Epidermal melanocyte (primary cell): ENCODE data around the gene EXOC7.
A peak's percentile ranks its signal among the peaks of the same experiment; 100 is the strongest.
"Not testable (repeated sequence)": the region's sequence is repeated elsewhere in the genome, so short reads cannot be mapped to it uniquely, and the experiment has no call there.

ENCODE experiments used
- DNase-seq: peaks from one replicate; pipeline ENCODE4 v3.0.0; 2011; ENCODE audit warnings: low spot score; ENCODE audit not compliant: insufficient read length

EXOC7 gene

DNA sequence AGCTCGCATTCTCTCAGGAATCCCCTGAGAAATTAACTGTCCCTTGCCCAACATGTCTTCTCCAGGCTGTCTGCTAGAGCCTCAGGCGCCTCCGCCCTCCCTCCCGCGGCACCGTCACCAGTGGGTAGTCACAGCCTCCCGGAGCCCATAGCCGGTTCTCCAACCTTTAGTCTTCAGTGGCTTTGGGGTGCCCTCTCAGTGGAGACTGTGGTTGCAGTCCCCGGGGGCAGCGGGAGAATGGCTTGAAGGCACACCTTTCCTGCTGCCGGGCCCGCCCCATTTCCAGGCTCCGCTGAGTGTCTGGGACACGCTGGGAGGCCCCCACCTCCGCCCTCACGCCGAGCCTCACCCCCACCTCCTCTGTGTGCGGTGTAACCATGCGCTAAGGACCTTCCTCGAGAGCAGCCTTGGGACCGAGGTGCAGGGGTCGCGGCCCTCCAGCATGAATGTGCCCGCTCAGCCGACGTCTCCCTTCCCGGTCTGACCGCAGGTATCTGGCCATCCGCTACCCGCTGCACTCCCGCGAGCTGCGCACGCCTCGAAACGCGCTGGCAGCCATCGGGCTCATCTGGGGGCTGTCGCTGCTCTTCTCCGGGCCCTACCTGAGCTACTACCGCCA is 27.3 kb downstream of the EXOC7 start:
- no peak for DNase-seq

DNA sequence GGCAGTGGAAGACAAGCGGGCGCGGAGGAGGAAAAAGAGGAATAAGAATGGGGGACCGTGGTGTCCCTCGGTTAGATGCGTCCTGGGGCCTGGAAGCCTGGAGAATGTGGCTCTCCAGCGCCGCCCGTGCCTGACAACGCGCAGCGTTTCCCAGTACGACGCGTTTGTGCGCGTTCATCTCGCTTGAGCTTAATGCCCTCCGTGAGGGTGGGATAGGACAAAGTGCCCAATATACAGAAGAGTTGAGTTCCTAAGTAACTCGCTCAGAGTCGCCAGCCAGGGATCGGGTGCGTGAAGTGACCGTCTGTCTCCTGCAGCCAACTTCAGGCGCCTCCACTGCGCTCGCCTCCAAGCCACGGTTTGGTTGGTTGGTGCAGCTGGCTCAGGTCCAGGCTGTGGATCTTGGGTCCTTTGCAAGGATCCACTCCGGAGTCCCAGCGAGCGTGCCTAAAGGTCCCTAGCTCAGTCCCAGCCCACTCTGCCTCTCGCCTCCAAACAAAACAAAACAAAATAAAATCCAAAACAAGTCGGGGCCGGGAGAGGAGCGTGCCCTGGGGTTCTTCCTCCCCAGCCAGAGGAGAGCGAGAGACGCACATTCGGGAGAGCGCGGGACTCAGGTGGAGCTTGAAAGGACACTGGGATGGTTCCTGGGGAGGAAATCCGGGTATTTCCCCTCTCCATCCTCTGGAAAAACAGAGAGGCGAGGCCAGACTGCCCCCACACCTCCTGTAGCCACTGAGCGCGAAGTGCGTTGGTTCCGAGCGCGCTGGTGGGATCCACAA is 28.0 kb downstream of the EXOC7 start:
- DNase-seq: no peak

DNA sequence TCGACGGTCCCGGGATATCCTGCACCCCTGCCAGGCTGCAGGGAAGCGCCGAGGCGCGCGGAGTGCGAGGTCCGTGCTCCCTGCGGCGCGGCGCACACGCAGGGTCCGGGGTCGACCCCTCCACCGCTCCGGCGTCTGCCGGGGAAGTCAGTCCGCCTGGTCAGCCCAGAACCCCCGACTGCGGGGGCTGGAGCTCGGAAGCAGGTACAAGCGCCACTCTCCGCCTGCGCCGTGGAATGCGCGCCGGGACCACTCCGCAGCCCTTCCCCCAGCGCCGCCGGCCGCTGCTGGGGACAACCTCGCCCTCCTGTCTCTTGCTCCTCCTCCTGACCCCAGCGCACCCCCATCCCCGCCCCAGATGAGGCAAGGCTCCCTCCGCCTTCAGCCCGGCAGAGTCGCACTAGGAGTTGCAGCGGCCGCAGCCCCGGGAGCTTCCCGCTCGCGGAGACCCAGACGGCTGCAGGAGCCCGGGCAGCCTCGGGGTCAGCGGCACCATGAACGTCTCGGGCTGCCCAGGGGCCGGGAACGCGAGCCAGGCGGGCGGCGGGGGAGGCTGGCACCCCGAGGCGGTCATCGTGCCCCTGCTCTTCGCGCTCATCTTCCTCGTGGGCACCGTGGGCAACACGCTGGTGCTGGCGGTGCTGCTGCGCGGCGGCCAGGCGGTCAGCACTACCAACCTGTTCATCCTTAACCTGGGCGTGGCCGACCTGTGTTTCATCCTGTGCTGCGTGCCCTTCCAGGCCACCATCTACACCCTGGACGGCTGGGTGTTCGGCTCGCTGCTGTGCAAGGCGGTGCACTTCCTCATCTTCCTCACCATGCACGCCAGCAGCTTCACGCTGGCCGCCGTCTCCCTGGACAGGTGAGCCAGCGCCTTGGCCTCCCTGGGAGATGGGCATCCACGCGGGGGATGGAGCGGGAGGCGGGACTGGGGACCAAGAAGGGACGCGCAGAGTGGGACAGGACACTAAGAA is 28.9 kb downstream of the EXOC7 start, which contains the start of gene GALR2:
GALR2 (plus strand) TSS at position 392 of the 974 bp plus-strand sequence; CDS start at position 495, 103 bp downstream.
- DNase-seq: no peak

- DNase-seq: peak; percentile 98
Measured at GRCh38 chr17:76072148-76072858, 31.3 kb downstream of the EXOC7 start, which contains the start of gene SRP68. TSS of gene SRP68 (minus strand) at chr17:76072517. CDS start at chr17:76072491, 26 bp downstream.

DNA sequence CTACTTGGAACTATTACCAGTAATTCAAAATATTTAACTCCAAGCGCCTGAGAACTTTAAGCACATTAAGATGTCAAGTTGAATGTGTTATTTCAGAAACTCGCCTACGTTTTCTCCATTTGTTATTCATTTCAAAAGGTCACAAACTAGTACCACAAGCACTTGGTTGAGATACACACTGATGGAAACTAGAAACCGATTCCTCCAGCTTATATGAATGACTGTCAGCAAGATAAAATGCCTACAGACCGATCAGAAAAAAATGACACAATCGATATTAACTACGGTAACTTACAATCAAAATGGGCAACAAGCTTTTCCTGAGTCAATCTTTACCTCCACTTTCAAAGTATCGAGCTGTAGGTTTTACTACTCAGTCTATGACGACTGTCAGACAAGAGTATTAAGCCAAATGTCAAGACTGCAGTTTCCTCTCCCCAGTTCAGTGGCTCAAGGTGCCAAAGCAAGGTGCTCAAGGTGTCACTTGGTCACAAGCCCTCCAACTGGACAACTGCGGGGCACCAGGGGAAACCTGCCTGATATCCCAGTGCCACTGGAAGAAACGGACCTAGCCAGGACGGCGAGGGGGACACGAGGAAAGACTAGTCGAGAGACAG is 31.9 kb downstream of the EXOC7 start:
- no peak for DNase-seq

DNA sequence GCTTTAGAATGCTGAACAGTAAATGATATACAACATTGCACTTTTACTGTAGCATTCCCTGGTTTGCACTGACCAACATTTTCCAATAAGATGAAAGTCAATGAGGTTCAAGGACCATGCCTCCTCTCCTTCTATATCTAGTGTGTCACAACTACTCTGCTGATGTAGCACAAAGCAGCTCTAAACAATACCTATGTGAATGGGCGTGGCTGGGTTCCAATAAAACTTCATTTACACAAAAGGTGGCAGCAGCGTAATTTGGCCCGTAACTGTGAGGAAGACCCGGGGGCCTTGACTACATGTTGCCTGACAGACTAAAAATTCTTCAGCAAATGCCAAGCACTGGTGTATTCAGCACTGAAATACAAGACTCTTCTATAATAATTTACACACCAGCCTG is 37.8 kb downstream of the EXOC7 start:
- no peak for DNase-seq

- no peak for DNase-seq
Measured at GRCh38 chr17:76063875-76064546, 39.6 kb downstream of the EXOC7 start.

- not testable (repeated sequence) for DNase-seq
Measured at GRCh38 chr17:76058264-76058663, 45.3 kb downstream of the EXOC7 start.

DNA sequence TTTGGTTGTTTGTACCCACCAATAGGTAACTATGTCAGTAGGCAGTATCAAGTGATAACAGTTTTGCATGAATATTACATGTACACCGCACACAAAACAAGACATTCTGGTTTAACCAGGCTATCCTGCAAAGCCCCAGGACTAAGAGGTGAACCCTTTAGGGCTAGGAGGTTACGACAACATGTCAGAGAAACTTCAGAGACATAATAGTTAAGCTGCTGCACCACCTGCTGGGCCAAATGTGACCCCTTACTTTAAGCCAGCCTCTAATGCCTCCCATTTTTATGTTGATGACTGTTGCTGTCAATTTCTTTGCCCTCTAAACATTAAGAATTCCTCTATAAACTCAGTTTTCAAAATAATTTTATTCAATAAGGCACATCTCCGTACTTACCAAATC is 46.7 kb downstream of the EXOC7 start:
- DNase-seq: no peak

- no peak for DNase-seq
Measured at GRCh38 chr17:76054112-76054476, 49.5 kb downstream of the EXOC7 start.

GRCh38 chr17:76053246-76054111 is 50.1 kb downstream of the EXOC7 start:
- no peak for DNase-seq

- DNase-seq: no peak
Measured at GRCh38 chr17:76051561-76051960, 52.0 kb downstream of the EXOC7 start.

- no peak for DNase-seq
Measured at GRCh38 chr17:76050538-76051467, 52.8 kb downstream of the EXOC7 start.

DNA sequence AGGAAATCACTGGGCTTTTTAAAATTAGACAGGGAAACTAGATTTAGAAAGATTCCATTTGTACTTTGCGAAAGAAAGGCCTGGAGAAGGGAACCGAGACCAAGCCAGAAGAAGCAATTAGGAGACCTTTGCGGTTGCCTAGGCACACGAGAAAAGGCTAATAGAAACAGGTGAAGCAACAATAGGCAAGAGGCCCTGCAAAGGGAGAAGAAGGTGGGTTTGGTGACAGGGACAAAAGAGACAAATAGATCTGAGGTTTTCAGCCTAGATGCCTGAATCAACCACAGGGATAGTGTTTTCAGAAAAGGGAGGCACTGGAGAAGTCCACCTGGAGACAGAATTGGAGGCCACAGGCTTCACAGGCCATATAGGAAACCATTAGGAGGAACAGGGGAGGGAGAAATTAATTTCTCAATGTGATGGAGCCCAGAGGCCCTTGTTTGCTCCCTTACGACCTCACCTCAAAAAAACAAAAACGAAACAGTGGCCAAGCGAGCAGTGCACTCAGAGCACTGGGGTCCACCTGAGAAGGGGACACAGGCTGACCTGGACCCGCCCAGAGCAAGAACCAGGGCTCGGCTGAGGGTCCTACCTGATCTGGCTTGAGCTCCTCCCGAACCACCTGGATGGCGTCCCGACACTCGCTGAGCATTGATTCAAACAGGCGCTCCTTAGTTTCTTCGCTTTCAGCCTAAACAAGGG is 53.6 kb downstream of the EXOC7 start:
- no peak for DNase-seq

DNA sequence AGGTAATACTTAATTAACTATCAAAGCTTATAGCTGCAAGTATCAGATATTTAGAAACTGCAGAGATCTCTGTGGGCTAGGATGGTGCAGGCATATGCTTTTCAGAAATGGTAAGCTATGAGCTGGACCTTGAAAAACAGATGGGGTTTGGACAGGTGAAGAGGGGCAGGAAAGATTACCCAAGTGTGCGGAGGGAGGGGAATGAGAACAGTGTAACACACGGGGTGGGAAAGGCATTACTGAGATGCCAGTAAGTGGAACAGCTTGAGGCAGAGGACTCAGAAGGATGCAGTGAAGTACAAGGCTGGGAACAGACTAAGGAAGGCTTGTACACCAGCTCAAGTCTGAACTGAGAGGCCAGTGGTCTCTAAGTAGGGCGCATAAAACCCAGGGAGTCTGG is 54.3 kb downstream of the EXOC7 start:
- DNase-seq: no peak

DNA sequence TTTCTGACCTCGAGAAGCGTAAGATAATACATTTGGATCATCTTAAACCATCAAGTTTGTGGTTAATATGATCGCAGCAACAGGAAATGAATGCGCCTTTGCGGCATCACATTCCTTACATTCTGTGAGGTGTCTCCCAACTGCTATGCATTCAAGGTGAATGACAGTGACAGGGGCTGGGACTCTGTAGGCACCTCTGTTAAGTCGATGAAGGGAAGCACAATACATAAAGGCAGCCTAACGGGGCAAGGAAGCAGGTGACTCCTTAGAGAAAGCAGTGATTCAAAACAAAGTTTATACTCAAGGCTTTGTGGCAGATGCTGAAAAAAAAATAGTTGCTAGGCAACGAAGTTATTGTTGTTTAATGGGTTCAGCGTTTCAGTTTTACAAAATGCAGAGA is 54.9 kb downstream of the EXOC7 start:
- DNase-seq: no peak

GRCh38 chr17:76048025-76048605 is 55.5 kb downstream of the EXOC7 start:
- DNase-seq: no peak
